ACHN (cell line): ENCODE data around the gene OTUB2.

Experiments
- DNase-seq: peaks from one replicate; pipeline ENCODE4 v3.0.0-alpha.2; 2015
- in situ Hi-C: cut with HindIII; loops from 2 replicates; pipeline ENCODE4 v1.10.0; 2017; ENCODE audit warnings: low sequenced_read_pairs, low pct_ligation_motif_present, low pct_unique_long_range_greater_than_20kb

OTUB2 gene

DNA sequence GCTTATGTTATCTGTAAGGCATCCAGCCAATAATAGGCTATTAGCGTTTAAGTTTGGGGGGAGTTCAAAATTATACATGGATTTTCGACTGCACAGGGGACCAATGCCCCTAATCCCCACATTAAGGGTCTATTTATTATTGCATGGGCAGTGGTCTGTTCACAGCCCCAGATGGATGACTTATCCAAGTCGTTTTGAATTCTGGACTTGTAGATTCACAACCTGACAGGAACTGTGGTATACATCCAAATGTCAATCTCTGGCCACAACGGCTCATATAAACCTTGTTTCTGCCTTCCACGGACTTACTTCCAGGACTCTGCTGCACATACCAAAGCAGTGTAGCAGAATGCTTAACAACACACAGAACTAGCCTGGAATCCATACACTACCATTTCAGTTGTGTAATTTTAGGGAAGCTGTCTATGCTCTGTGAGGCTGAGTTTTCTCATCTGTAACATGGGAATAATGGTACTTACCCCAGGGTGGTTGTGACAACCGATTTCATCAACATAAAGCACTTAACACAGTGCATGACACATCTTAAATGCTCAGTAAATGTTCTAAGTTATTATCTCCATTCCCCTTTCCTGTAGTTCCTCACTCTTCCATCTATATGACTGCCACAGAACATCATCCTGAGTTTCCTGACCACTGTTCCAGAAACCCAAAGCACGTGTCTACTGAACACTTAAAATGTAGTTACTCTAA is 51.1 kb downstream of the OTUB2 start:
- in situ Hi-C loops = no loop called here
- DNase-seq = no peak

- in situ Hi-C loops = no loop called here
- no peak for DNase-seq
Measured at GRCh38 chr14:94077823-94078222, 51.7 kb downstream of the OTUB2 start.

DNA sequence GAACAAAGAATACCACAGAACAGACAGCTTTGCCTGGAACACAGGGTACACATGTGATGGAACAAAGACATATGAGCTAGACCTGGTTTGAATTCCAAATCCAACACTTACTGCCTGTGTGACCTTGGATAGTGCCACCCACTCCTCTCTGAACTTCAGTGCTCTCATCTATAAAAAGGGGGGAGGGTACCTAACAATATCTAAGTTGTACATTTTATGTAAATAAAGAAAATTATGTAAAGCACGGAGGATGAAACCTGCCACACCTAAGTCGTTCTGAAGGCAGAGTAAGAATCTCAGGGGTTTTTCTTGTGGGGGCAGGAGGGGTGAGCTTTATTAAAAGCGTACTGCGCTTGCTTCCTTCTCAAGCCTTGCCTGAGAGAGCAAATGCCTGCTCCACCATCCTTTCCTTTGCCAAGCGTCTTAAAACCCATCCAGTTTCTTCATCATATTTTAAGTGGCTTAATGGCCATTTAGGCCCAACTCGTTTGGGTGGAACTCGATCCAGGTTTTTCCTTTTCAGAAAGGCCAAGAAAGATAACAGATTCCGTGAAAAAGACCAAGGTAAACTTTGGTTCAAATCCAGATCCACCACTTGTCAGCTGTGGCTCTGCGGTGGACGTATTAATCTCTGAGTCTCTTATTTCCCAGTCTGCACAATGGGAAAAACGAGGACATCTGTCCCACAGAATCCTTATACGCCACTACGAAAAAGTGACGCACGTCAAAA is 53.9 kb downstream of the OTUB2 start:
- DNase-seq = peak; percentile 42
- in situ Hi-C loops = no loop called here

DNA sequence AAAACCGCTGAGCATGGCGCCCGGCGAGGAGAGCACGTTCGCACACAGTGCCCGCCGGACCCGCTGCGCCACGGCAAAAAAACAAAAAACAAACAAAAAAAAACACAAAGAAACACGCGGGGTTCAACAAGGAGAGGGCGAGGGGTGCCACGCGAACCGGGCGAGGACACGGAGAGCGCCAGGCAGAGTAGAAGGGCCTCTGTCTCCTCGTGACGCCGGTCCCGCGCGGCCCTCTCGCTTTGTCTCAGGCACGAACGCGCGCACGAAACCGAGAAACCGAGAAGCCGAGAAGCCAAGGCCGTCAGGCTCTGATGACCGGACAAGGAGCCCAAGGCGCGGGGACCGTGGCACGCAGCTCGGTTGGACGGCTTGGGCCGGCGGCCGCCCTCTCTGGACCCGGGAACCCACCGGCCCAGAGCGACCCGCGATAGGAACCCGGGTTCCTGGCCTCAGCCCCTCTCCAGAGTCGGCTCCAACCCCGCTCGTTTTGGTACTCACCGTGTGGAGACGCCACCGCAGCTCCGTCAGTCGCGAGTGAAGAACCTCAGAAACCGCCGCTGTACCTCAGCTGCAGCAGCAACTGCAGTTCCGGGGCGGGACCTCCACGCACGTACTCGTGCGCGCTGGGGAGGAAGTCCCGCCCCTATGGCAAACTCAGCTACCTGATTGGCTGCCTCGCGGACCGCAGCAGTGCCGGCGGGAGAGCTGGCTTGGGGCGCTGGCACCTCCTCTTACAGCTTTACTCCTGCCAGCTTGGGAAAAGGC is 54.7 kb downstream of the OTUB2 start, which contains the start of the genes DDX24 and IFI27L1:
Gene DDX24, minus strand, starts transcription at position 582 of the 765 bp plus-strand sequence. CDS start 1,460 bp downstream, outside the sequence.
Gene IFI27L1, plus strand, starts transcription at position 690 of the 765 bp plus-strand sequence. CDS start 15,628 bp downstream, outside the sequence.
- DNase-seq = peak; percentile 92
- in situ Hi-C loops = no loop called here

- in situ Hi-C loops = no loop called here
- DNase-seq = no peak
Measured at GRCh38 chr14:94081386-94081820, 55.3 kb downstream of the OTUB2 start.

- no peak for DNase-seq
- in situ Hi-C loops = no loop called here
Measured at GRCh38 chr14:94087891-94088290, 61.8 kb downstream of the OTUB2 start.

DNA sequence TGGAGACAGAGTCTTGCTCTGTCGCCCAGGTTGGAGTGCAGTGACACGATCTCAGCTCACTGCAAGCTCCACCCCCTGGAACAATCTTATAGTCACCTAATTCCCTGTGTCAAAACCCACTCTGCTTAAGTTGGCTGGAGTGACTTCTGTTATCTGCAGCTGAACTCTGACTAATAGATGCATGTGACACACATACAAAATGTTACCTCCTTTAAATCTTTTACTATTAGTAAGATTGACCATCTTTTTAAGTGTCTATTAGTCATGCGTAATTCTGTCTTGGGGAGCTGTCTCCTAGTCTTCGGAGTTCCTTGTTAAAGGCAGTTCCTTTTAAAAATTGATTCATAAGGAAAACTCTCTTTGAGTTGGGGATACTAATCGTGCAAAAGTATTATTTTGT is 62.4 kb downstream of the OTUB2 start:
- in situ Hi-C loops = no loop called here
- no peak for DNase-seq

- in situ Hi-C loops = no loop called here
Measured at GRCh38 chr14:94089479-94089878, 63.3 kb downstream of the OTUB2 start.

GRCh38 chr14:94093418-94093817 is 67.3 kb downstream of the OTUB2 start:
- DNase-seq = no peak
- in situ Hi-C loops = no loop called here

More at GRCh38 chr14:94089479-94089878, 63.3 kb downstream of the OTUB2 start:
- DNase-seq = no peak

- no peak for DNase-seq
- in situ Hi-C loops = no loop called here
Measured at GRCh38 chr14:94097091-94097490, 71.0 kb downstream of the OTUB2 start.
